Astrocyte (in vitro differentiated cells and primary cell): ENCODE measurements around the gene CLEC4D. TPM values are rescaled to one million over a fixed set of nuclear protein-coding genes. Genes with fewer than 3 reads are reported as not detected.
A peak's percentile ranks its signal among the peaks of the same experiment; 100 is the strongest.

ENCODE experiments used
- DNase-seq: peaks from one replicate; pipeline ENCODE4 v3.0.0-alpha.2; 2010; ENCODE audit warnings: low read depth
- FAIRE-seq: peaks from 2 replicates; lab custom pipeline; 2011; peaks lifted over from hg19 to GRCh38; lab: Jason Lieb, UNC
- H2AFZ ChIP-seq: 2 replicates; pipeline ENCODE4 v1.6.0; 2012; ENCODE audit warnings: low read depth, low read length, inconsistent platforms
- H3K27ac ChIP-seq: 2 replicates; pipeline ENCODE4 v1.5.1; 2011; ENCODE audit warnings: low read depth, low read length, inconsistent platforms
- H3K27me3 ChIP-seq: 2 replicates; pipeline ENCODE4 v1.6.0; 2011; ENCODE audit warnings: low read length, inconsistent platforms; ENCODE audit not compliant: insufficient read depth
- H3K36me3 ChIP-seq: 2 replicates; pipeline ENCODE4 v1.5.1; 2011; ENCODE audit warnings: low read length, inconsistent platforms; ENCODE audit not compliant: insufficient read depth
- H3K4me1 ChIP-seq: 2 replicates; pipeline ENCODE4 v1.5.1; 2011; ENCODE audit warnings: low read length, inconsistent platforms; ENCODE audit not compliant: insufficient read depth
- H3K4me2 ChIP-seq: 2 replicates; pipeline ENCODE4 v1.6.0; 2012; ENCODE audit warnings: low read length, inconsistent platforms
- H3K4me3 ChIP-seq: 2 replicates; pipeline ENCODE4 v1.5.1; 2011; ENCODE audit warnings: low read depth, mild to moderate bottlenecking, low read length, inconsistent platforms; ENCODE audit not compliant: insufficient read depth
- H3K79me2 ChIP-seq: 2 replicates; pipeline ENCODE4 v1.6.0; 2012; ENCODE audit warnings: mild to moderate bottlenecking, low read length, inconsistent platforms; ENCODE audit not compliant: insufficient read depth
- H3K9ac ChIP-seq: 2 replicates; pipeline ENCODE4 v1.6.0; 2012; ENCODE audit warnings: mild to moderate bottlenecking, low read length, inconsistent platforms
- H3K9me3 ChIP-seq: 2 replicates; pipeline ENCODE4 v1.5.1; 2012; ENCODE audit warnings: low read depth, mild to moderate bottlenecking, low read length, inconsistent platforms; ENCODE audit not compliant: insufficient read depth
- H4K20me1 ChIP-seq: 2 replicates; pipeline ENCODE4 v1.6.0; 2012; ENCODE audit warnings: low read length, inconsistent platforms; ENCODE audit not compliant: insufficient read depth
- H3K27ac Mint-ChIP-seq: one replicate; pipeline ENCODE4 v1.8.0; 2021; ENCODE audit warnings: mild to moderate bottlenecking, mixed read lengths; ENCODE audit not compliant: unreplicated experiment
- H3K27me3 Mint-ChIP-seq: one replicate; pipeline ENCODE4 v1.8.0; 2021; ENCODE audit warnings: low read depth, mixed read lengths; ENCODE audit not compliant: unreplicated experiment
- H3K36me3 Mint-ChIP-seq: one replicate; pipeline ENCODE4 v1.8.0; 2021; ENCODE audit warnings: low read depth, mixed read lengths; ENCODE audit not compliant: unreplicated experiment
- H3K4me1 Mint-ChIP-seq: one replicate; pipeline ENCODE4 v1.8.0; 2021; ENCODE audit warnings: low read depth, mixed read lengths; ENCODE audit not compliant: unreplicated experiment
- H3K4me3 Mint-ChIP-seq: one replicate; pipeline ENCODE4 v1.8.0; 2021; ENCODE audit warnings: mild to moderate bottlenecking, moderate library complexity, mixed read lengths; ENCODE audit not compliant: unreplicated experiment
- H3K9me3 Mint-ChIP-seq: one replicate; pipeline ENCODE4 v1.8.0; 2021; ENCODE audit warnings: mild to moderate bottlenecking, mixed read lengths; ENCODE audit not compliant: unreplicated experiment
- CTCF ChIP-seq: IDR thresholded peaks from 2 replicates; pipeline ENCODE4 v1.5.1; 2011; ENCODE audit warnings: low read depth, mild to moderate bottlenecking, inconsistent platforms, low read length, moderate library complexity; ENCODE audit not compliant: insufficient read depth
- EZH2 ChIP-seq: IDR thresholded peaks from 2 replicates; pipeline ENCODE4 v1.6.1; 2012; ENCODE audit warnings: mild to moderate bottlenecking, low read length, inconsistent platforms; ENCODE audit not compliant: insufficient read depth
- total RNA-seq: library from RNA; stranded (reverse); gene quantifications from 2 replicates; pipeline ENCODE4 v1.2.1, GENCODE V29; 2021

Gene CLEC4D
- total RNA-seq, 1 donor from 2014 or later, result not detected

- H3K27me3 Mint-ChIP-seq, result no peaks in the 10 kb centered on the region
- no peak overlapping the region for H3K4me3 Mint-ChIP-seq
- no peak overlapping the region for H3K27ac ChIP-seq
- no peaks in the 10 kb centered on the region for H3K36me3 Mint-ChIP-seq
- no peaks in the 10 kb centered on the region for H3K27me3 ChIP-seq
- no peak for TF ChIP-seq EZH2
- no peak for TF ChIP-seq CTCF
- no peak for FAIRE-seq
- no peak for DNase-seq
- no peaks in the 10 kb centered on the region for H3K79me2 ChIP-seq
- no peaks in the 10 kb centered on the region for H4K20me1 ChIP-seq
- no peaks in the 10 kb centered on the region for H3K9me3 ChIP-seq
- no peaks in the 10 kb centered on the region for H3K4me1 Mint-ChIP-seq
- no peaks in the 10 kb centered on the region for H3K36me3 ChIP-seq
- no peak overlapping the region for H3K27ac Mint-ChIP-seq
- no peaks in the 10 kb centered on the region for H3K9me3 Mint-ChIP-seq
- H3K4me1 ChIP-seq, result no peaks in the 10 kb centered on the region
- no peak overlapping the region for H2AFZ ChIP-seq
- no peak overlapping the region for H3K4me3 ChIP-seq
- H3K9ac ChIP-seq, result no peak overlapping the region
- no peak overlapping the region for H3K4me2 ChIP-seq
Measured at GRCh38 chr12:8547645-8548044, 34.3 kb downstream of the CLEC4D start.

GRCh38 chr12:8548192-8548591, 34.9 kb downstream of the CLEC4D start:
- no peaks in the 10 kb centered on the region for H3K27me3 Mint-ChIP-seq
- Histone ChIP-seq H3K4me3 (no peak overlapping the region), H2AFZ (no peak overlapping the region), H3K27me3 (no peaks in the 10 kb centered on the region), H3K27ac (no peak overlapping the region), H3K4me1 (no peaks in the 10 kb centered on the region), H4K20me1 (no peaks in the 10 kb centered on the region), H3K9me3 (no peaks in the 10 kb centered on the region), H3K36me3 (no peaks in the 10 kb centered on the region), H3K4me2 (no peak overlapping the region), H3K9ac (no peak overlapping the region), H3K79me2 (no peaks in the 10 kb centered on the region)
- no peak for FAIRE-seq
- DNase-seq, result no peak
- no peak overlapping the region for H3K27ac Mint-ChIP-seq
- H3K9me3 Mint-ChIP-seq, result no peaks in the 10 kb centered on the region
- H3K4me1 Mint-ChIP-seq, result no peaks in the 10 kb centered on the region
- no peak overlapping the region for H3K4me3 Mint-ChIP-seq
- no peaks in the 10 kb centered on the region for H3K36me3 Mint-ChIP-seq
- no peak for TF ChIP-seq EZH2
- no peak for TF ChIP-seq CTCF

GRCh38 chr12:8549381-8549780, 36.1 kb downstream of the CLEC4D start:
- no peaks in the 10 kb centered on the region for H4K20me1 ChIP-seq
- Mint-ChIP-seq H3K9me3 (no peaks in the 10 kb centered on the region), H3K27ac (no peak overlapping the region), H3K36me3 (no peaks in the 10 kb centered on the region), H3K27me3 (no peaks in the 10 kb centered on the region), H3K4me3 (no peak overlapping the region), H3K4me1 (peaks cover 1% of the 10 kb centered on the region)
- TF ChIP-seq CTCF (no peak), EZH2 (no peak)
- H3K4me3 ChIP-seq, result no peak overlapping the region
- no peak overlapping the region for H3K9ac ChIP-seq
- H3K9me3 ChIP-seq, result no peaks in the 10 kb centered on the region
- DNase-seq (peak; percentile 74), FAIRE-seq (no peak)
- H3K4me2 ChIP-seq, result no peak overlapping the region
- H2AFZ ChIP-seq, result no peak overlapping the region
- H3K79me2 ChIP-seq, result no peaks in the 10 kb centered on the region
- H3K27me3 ChIP-seq, result no peaks in the 10 kb centered on the region
- no peaks in the 10 kb centered on the region for H3K36me3 ChIP-seq
- no peak overlapping the region for H3K27ac ChIP-seq
- no peaks in the 10 kb centered on the region for H3K4me1 ChIP-seq
